GM12801 (cell line): ENCODE measurements around the gene CTTN.

Experiments
- CTCF ChIP-seq: IDR thresholded peaks from one replicate; pipeline ENCODE4 v1.5.1; 2011; ENCODE audit warnings: control low read depth; ENCODE audit not compliant: insufficient read length; ENCODE audit errors: extremely low read depth

Gene CTTN

GRCh38 chr11:70411713-70412452, 13.6 kb downstream of the CTTN start:
- TF ChIP-seq CTCF, result no peak

GRCh38 chr11:70413151-70413550, 14.8 kb downstream of the CTTN start:
- TF ChIP-seq CTCF, result no peak

GRCh38 chr11:70414341-70415100, 16.2 kb downstream of the CTTN start:
- no peak for TF ChIP-seq CTCF

- TF ChIP-seq CTCF, result no peak
Observed at GRCh38 chr11:70415191-70415590, 16.9 kb downstream of the CTTN start.

- no peak for TF ChIP-seq CTCF
Observed at GRCh38 chr11:70415642-70416395, 17.5 kb downstream of the CTTN start.

- no peak for TF ChIP-seq CTCF
Observed at GRCh38 chr11:70416881-70417280, 18.6 kb downstream of the CTTN start.

GRCh38 chr11:70418130-70418529, 19.8 kb downstream of the CTTN start:
- TF ChIP-seq CTCF, result no peak
